GM19463 (cell line): ENCODE results near the gene GGACT.
"Not testable (repeated sequence)": the region's sequence is repeated elsewhere in the genome, so short reads cannot be mapped to it uniquely, and the experiment has no call there.

Source experiments
- ATAC-seq: cut with Tn5 transposase; IDR thresholded peaks from one replicate; pipeline ENCODE4 v1.9.1; 2021; ENCODE audit warnings: mild to moderate bottlenecking, moderate library complexity; ENCODE audit not compliant: unreplicated experiment

Gene GGACT

GRCh38 chr13:100532836-100533435, 55.7 kb downstream of the GGACT start:
- no peak for ATAC-seq

DNA sequence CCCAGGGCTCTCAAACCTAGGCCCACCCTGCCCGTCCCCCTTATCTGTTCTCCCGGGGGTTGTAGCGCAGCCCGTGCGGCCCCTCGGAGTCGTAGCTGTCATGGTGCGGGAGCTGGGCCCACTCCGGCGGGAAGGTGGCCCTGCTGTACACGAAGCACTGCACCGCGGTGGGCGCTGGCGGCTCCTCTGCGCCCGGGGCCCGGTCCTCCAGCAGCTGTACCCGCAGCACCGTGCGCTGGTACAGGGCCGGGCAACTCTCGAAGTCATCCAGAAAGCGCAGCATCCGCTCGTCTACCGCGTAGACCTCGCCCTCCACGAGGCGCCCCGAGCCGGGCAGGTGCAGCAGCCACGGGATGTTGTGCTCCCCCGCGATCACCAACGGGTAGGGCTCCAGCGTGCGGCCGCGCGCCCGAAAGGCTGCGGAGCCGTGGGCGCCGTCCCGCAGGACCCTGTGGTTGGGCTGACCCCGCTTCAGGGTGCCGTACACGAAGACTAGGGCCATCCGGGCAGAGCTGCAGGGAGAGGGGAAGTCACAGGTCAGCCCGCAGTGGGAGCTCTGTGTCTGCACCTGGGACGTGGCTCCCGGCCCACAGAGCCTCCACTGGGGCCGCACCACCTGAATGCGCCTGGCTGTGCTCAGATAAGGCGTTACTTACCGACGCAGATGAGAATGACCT, 56.4 kb downstream of the GGACT start:
- ATAC-seq = no peak

DNA sequence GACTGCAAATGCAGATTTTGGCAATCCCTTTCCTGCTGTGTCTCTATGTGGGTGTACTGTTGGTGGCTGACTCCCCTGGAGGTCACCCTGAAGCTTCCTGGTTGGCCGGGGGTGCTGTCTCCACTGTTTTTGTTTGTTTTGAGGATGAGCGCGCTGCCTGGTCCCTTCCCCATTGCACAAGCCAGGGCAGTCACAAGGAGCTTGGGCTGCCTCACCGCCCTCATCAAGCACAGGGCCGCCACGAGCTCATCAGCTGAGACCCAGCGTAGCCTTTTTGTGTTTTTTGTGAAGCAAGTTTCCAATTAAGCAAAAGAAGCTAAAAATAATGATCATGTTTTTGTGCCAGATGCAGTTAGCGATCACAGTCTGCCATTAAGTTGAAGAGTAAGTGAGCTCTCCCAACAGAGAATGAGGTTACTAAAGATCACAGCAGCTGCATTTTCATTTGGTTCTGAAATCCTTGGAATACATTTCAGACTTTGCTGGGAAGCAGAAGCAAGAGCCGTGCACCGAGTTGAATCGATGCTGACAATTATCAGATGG, 57.8 kb downstream of the GGACT start:
- no peak for ATAC-seq

- no peak for ATAC-seq
Measured at GRCh38 chr13:100529666-100530377, 58.8 kb downstream of the GGACT start.

GRCh38 chr13:100528820-100529219, 59.8 kb downstream of the GGACT start:
- no peak for ATAC-seq

- ATAC-seq = no peak
Measured at GRCh38 chr13:100528353-100528752, 60.2 kb downstream of the GGACT start.

- ATAC-seq = no peak
Measured at GRCh38 chr13:100527644-100528043, 60.9 kb downstream of the GGACT start.

DNA sequence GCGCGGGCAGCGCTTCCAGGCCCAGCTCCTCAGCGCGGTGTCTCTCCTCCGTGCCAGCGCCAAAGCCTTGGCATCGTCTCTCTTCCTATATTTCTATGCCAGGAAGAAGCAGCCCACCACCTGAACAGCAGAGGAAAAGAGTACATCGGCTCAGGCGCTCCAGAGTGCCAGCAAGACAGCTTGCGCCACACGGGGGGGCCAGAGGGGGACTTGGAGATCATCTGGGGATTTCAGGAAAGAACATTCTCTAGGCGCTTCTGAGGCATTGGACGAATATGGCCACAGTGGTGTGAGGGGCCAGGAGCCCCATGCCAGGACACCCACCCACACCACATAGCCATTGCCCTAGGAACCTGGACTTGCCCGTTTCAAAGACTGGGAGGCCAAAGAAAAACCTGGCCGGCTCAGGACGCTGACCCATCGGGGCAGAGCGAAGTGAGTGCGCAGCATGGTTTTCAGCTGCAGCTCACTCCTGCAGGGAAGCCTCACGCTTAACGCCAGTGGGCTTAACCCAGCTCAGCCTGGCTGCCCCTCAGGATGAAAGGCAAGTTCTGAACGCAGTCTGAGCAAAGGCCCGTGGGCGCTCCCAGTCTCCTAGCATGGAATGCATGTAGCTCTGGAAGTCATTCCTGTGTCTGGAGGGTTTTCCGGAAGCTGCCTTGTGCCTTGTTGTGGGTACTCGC, 62.1 kb downstream of the GGACT start:
- ATAC-seq = no peak

DNA sequence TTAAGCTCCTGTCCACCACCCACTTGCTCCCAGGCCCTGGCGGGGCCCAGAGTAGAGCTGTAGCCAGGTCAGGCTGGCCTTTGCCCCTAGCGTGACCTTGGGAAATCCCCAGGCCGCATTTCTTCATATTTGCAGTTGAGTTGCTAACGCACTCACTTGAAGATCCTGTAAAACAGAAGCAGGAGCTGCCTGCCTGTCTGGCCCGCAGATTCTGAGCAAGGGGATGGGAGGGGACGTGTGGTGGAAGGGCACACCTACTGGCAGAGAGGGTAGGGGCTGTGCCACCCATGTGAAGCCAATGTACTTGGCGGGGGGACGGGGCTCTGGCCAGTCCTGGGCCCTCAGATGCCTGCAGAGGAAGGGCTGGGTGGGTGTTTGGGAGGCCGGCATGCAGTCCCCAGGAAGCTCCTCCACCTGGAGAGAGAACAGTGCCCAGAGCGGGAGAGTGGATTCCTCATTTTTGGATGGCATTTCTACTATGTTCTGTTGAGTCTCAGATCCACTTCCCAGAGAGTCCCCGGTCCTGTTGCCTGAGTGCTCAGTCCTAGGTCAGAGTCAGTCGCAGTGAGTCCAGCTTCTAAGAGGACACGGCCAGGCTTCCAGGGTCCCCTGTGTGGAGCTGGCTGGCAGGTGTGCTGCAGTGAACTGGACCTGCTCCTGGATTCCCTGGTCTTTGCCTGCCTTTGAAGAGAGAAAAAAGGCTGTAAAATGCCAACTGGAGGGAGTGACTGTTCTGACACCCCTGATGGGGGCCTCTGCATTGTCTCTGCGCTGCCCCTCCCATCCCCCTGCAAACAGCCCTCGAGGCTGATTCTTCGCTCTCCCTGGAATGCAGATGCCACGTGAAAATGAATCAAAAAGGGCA, 62.9 kb downstream of the GGACT start:
- no peak for ATAC-seq

DNA sequence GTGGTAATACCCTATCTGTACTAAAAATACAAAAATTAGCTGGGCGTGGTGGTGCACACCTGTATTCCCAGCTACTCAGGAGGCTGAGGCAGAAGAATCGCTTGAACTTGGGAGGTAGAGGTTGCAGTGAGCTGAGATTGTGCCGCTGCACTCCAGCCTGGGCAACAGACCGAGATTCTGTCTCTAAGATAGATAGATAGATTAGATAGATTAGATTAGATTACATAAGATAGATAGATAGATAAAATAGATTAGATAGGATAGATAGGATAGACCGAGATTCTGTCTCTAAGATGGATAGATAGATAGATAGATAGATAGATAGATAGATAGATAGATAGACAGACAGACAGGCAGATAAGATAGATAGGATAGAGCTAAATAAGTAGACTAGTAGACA, 63.9 kb downstream of the GGACT start:
- not testable (repeated sequence) for ATAC-seq

DNA sequence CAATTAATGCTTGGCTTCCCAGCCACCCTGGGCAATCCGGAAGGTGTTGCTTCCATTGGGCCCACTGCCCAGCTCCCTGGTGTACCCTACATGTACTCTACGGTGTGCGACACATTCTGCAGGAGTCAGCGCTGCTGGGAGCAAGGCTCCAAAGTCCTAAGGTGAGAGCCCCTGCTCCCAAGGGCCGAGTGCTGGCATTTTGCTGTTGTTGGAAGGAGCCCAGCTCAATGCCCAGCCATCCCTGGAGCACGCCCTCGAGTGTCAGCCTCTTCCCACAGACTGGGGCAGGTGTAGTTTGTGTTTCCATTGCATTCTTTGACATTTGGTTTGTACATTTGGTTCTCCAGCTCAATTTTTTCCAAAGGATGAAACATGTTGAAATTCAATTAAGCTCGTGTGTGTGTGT, 64.6 kb downstream of the GGACT start:
- ATAC-seq = no peak

DNA sequence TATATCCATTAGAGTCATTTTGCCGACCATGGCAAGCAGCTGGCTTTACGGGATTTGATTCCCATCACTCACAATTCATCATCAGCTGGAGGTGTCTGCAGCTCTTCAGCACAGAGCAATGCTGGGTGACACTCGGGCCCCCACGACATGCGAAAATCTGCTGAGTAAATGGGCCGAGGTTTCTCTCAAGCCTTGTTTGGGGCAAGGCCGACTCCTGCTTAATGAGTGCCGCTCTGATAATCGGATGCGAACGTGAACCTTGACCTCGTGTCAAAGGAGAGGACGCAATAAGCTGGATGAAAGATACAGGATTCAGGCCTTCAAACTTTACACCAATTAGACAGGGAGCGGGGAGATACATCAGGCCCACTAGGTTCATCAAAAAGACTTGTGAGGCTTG, 65.2 kb downstream of the GGACT start:
- ATAC-seq = no peak

- no peak for ATAC-seq
Measured at GRCh38 chr13:100522618-100523309, 65.8 kb downstream of the GGACT start.

- ATAC-seq = no peak
Measured at GRCh38 chr13:100521851-100522617, 66.6 kb downstream of the GGACT start.

GRCh38 chr13:100520936-100521850, 67.4 kb downstream of the GGACT start:
- ATAC-seq = no peak

DNA sequence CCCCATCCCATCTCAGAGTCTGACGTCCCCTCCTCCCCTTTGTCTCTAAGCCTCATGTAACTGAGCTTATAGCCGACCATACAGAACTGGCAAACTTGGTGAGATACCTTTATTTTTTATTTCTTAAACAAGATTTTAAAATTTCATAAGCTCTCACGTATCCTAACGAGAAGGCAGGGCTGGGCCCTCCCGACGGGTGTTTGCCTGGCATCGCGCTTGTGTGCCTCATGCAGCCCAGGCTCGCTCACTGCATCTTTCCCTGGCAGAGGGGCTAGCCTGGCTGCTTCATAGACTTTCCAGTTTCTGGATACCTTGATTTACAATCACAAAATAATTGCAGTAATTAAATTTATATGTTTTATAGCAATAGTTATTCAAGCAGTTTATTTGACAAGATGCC, 69.0 kb downstream of the GGACT start:
- ATAC-seq = no peak

DNA sequence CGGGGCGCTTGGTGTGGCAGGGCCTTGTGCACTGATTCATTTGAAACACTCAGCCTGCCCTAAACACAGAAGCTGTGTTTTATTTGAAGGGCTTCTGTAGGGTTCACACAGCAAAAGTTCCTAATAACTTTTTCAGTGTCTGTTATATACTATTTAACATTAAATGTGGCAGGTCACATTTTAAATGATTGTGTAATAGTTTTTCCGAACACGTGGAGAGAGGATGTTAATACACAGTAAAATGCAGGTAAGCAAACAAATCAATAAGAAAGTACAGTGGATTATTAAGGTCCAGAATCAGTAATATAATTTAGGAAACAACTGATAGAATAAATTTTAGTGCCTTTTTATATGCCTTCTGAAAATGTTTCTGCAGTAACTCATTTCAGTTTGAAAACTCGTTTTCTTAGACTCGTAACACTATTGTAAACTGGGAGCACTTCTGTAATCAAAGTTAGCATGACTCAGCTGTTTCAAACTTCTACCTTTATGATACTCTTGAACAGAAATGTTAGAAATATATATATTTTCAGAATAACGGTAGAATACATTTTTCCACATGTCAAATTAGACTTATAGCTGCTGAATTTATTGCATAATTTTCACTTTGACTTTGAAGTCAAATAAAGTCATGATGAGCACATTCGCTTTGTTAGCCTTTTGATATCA, 70.1 kb downstream of the GGACT start:
- no peak for ATAC-seq

DNA sequence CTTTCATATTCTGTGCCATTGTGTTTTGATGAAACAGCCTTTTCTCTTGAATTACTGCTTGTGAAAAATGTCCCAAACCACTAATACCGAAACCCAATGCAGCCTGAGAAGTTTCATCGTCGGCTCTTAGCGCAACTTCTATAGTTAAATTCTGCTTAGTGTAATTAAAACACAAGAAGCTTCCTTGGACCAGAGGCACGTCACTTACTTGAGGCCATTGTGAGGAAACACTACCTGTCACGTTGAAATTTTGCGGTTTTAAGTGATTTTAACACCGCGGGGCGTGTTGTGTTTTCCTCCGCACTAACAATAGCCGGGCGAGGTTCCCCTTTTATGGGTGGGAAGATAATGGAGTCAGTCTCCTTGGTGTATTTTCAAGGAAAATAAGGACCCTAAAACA, 70.9 kb downstream of the GGACT start:
- no peak for ATAC-seq
